NCI-H2196 treated with DMSO at 0.1 percent for 48 hours (cell line): ENCODE measurements around the gene CALM1.

Experiments used
- DNase-seq: peaks from one replicate; lab custom pipeline; 2025; ENCODE audit not compliant: unreplicated experiment; lab: John Stamatoyannopoulos, UW

CALM1 gene

GRCh38 chr14:90407230-90407629 is 10.4 kb downstream of the CALM1 start:
- DNase-seq, result no peak

DNA sequence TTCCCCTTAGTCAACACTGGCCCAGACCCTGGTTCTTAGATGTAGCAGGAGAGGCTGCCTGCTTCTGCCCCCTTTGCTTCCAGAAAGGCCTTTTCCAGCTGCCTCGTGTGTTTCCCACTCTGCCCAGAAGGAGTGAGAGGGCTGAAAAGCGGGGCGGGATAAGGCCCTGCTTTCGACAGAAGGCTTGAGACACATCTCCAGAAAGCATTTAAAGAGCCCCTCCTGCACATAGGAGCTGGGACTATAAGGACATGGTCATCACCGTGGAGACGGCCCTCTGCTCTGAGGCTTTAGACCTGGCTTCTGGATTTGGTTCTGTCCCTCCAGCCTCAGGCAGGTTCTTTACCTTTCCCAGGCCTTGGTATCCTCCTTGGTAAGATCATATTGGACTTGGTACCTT is 11.9 kb downstream of the CALM1 start:
- no peak for DNase-seq

DNA sequence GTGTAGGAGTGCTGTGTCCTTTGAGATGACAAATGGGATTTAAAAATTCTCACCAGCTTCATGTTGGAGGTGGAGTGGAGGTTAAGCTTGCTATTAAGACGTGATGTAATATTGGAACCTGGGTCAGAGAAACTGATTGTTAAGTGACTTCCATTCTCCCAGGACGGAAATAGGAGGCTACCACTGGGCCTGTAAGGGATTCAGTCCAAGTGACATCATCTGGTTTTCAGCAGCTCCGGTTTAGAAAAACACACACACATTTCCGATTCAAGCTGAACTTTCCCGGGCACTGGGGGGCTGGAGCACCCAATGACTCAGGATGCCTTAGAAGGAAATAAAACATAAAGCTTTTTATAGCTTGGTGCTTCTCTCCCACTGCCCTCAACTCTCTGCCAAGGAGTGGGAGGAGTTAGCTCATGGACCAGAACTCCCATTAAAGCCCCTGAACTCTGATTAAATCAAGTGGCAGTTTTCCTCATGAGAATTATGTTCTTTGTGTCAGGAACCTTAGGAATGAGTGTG is 12.4 kb downstream of the CALM1 start:
- no peak for DNase-seq

DNA sequence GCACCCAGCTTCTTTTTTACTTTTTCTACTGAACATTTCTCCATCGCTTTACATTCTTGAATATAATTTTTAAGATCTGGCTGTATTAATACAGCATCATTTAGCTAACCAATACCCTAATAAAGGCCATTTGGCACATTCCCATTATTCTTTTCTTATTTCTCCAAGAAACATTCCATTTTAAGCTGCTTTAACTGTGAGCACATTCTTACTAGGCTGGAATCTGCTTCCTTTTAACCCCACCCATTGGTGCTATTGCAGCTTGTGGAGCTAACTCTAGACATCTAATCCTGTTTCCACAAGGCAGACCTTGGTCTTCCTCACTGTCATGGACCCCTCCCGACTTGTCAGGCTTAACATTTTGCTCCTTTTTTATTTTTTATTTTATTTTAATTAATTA is 15.2 kb downstream of the CALM1 start:
- DNase-seq, result no peak

DNA sequence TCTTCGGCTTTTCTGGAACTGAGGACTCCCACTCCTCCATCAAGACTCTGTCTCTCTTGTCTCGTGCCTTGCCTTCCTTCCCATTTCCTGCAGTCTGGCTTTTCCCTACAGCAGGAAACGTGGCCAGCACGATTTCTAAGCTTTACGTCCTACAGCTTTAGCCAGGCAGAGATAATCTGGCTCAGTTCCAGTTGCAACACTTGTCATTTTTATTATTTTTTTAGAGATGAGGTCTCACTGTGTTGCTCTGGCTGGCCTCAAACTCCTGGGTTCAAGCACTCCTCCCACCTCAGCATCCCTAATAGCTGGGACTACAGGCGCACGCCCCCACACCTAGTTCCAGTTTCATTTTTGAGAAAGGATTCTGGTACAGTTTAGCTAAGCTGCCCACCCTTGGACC is 19.9 kb downstream of the CALM1 start:
- no peak for DNase-seq

- DNase-seq, result no peak
Measured at GRCh38 chr14:90418053-90418452, 21.2 kb downstream of the CALM1 start.

GRCh38 chr14:90419200-90419599 is 22.4 kb downstream of the CALM1 start:
- DNase-seq, result peak; percentile 17

GRCh38 chr14:90421001-90421631 is 24.3 kb downstream of the CALM1 start:
- no peak for DNase-seq

DNA sequence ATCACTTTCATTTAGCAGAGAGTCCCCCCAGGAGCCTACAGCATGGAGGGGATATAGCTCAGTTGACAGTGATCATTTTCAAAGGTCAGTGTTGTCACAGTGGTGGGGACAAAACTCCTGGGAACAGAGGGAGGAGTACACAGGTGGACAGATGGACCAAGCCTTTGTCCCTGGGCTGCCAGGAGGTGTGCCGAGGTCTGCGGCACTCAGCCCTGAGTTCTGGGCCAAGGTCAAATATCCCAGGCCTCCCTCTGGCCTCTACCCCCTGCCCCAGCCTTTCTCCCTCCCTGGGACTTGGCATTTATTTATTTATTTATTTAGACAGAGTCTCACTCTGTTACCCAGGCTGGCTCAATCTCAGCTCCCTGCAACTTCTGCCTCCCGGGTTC is 24.8 kb downstream of the CALM1 start:
- DNase-seq, result no peak

DNA sequence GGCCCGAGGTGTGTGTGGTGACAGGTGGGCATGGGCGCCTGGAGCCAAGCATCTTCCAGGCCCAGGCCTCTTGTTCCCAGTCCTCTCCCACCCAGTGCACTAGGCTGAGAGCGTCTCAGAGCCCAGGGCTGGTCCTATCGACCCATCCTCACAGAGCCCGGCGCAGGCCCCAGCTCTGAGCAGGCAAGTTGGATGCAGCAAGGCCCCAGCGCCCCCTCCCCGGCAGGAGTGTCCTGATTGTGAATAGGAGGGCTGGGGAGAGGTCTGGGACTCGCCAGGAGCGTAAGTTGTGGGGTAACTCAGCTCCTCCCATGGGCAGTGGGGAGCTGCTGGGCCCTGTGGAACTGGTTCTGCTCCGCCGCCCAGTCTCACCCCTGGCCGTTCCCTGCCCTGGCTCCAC is 26.3 kb downstream of the CALM1 start:
- no peak for DNase-seq

GRCh38 chr14:90424075-90424474 is 27.2 kb downstream of the CALM1 start:
- no peak for DNase-seq

DNA sequence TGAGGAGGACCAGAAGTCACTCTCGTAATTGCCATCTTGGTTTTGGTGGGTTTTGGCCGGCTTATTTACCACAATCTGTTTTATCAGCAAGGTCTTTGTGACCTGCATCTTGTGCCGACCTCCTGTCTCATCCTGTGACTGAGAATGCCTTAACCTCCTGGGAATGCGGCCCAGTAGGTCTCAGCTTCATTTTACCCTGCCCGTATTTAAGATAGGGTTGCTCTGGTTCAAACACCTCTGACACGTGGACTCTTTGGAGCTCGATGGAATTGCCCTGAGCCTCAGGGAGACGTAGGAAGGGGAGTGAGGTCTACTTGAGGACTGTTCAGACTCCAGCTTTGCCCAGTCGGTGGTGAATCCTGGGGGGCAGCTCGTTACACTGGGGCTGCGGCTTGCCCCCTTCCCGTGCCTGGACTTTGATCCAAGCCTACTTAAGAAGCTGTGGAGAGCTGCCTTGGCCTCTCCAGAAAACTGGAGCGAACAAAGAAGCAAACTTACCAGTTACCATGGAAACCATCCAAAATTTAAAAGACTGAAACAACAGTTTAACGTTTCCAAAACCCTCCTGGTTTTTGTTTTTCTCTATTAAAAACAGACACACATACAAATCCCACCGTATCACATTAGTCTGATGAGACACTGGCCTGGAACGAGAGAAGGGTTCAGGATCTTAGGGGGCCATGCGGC is 28.0 kb downstream of the CALM1 start:
- DNase-seq, result no peak

DNA sequence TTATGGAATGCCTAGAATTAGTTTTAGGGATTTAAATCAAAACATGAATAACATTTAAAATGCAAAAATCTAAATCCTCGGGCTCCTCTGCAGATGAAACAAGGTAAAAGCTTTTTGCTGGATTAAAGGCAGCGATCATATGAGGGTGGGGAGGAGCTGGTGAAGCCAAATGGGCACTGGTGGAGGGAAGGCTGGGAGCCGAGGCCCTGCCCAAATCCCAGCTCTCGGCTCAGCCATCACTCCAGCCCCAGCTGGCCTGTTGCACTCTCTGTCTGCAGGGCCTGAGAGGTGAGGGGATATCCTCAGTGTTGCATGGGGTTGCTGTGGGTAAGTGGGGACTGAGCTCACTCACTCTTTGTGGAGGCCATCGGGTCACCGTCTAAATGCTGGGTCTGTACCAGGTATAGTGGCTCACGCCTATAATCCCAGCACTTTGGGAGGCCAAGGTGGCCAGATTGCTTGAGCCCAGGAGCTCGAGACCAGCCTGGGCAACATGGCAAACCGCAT is 28.6 kb downstream of the CALM1 start:
- DNase-seq, result no peak

DNA sequence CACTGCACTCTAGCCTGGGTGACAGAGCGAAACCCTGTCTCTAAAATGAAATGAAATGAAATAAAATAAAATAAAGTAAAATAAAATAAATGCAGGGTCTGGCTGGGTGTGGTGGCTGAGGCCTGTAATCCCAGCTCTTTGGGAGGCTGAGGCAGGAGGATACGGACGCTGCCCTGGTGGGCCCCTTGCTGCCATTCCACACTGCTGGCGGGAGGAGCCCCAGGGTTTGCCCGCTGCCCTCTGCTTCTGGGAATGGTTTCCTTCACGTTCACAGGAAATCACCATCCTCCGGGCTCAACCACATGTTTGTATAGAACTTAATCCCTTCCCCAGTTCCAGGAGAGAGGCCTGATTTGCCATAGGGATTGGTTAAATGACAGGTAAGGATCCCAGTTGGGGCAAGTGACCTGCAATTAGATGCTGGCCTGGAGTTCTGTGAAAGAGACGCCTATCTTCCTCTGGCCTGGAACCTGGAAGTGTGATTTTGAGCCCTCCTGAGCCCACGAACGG is 29.3 kb downstream of the CALM1 start:
- DNase-seq, result no peak

GRCh38 chr14:90426663-90427062 is 29.8 kb downstream of the CALM1 start:
- no peak for DNase-seq

DNA sequence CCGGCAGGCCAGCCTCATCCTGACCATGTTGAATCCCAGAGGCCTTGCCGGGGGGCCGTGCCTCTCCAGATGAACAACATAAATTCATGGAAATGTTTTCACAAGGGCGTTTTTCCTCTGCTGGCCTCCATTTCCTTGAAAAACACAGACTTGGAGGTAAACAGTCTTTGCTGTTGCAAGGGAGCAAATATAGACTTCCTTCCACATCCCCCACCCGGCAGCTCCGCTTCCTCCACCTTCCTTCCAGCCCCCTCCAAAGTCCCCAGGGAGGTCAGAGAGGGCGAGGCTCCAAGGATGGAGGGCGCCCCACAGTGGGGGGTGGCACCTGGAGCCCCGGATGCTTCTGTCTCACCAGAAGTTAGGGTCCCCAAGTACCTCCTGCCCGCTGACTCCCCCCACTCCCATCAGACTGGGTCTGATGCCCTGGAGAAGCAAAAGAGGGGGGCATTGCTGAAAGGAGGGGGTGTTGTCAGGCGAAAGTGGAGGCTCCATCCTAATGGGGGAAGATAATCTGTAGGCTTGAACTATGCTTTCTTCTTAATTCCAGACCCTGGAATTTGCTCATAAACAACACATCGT is 31.1 kb downstream of the CALM1 start:
- no peak for DNase-seq

GRCh38 chr14:90428676-90429075 is 31.8 kb downstream of the CALM1 start:
- no peak for DNase-seq

DNA sequence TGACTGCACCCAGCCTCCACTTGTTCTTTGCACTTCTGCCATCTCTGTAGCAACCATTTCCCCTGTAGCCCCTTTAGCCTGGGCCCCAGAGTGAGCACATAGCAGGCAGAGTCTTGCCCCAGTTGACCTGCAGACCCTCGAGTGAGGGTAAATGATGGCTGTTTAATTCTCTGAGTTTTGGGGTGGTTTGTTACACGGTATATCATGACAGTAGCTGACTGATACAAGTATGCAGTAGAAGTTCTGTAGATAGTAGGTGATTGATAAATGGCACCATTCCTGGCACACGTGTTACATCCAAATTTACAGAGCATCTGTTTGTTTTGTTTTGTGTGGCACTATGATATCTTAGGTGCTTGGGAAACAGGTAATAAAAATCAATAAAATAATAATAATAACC is 32.4 kb downstream of the CALM1 start:
- no peak for DNase-seq

DNA sequence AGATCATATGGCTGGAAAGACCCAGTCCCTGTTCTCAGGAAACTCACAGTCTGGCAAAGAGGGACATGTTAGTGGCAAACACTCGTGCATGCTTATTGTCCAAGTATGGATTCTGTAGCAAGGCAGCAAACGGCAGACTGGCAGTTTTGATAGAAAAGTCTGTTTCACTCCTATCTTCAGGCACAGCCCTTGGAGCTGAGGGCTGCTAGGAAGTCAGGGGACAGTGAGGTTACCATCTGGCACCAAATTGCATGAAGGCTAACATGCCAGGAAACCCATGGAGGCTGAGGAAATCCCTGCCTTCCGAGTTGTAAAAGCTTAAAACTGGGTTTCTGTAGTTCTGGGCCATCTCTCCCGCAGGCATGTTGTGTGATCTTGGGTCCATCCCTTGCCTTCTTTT is 32.9 kb downstream of the CALM1 start:
- no peak for DNase-seq

DNA sequence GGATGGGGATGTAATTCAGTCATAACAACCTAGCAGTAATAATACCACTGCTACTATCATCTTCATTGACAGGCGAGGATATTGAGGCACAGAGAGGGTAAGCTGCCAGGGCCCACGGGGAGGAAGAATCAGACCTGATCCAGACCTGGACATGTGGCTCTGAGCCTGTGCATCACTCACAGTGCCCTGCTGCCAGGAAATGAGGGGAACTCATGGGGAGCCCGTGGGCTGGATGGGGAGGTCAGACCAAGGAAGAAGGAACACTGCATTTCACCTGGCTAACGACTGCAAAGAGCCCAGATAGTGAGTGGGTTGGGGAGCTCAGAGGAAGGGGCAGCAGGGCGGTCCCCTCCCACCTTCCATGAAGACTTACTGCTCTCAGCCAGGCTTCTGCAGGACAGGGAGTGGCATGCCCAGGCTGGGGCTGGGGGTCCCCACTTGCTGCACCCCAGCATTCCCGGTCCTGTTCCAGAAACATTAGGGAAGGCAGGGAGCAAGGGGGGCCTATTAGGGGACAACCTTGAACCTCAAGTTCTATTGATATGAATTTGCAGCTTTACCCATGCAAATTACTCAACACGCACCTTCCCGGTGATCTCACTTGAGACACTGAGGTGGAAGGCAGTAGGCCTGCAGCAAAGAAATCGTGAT is 37.7 kb downstream of the CALM1 start:
- DNase-seq, result no peak

GRCh38 chr14:90438841-90439240 is 42.0 kb downstream of the CALM1 start:
- DNase-seq, result no peak
